Choroid plexus epithelial cell (primary cell): ENCODE results near the gene CRYBA4.

ENCODE experiments used
- DNase-seq: peaks from one replicate; pipeline ENCODE4 v3.0.0-alpha.2; 2010; ENCODE audit warnings: low read depth
- H3K4me3 ChIP-seq: 2 replicates; pipeline ENCODE4 v1.5.1; 2011; ENCODE audit warnings: low read depth, mild to moderate bottlenecking, control low read depth, low read length, moderate library complexity
- TF ChIP-seq, protein P1 (sequence below): conservative IDR thresholded peaks from 2 replicates; pipeline ENCODE4 v1.5.1; 2011; ENCODE audit warnings: low read depth, mild to moderate bottlenecking, control low read depth, inconsistent platforms, low read length, moderate library complexity

Gene CRYBA4

DNA sequence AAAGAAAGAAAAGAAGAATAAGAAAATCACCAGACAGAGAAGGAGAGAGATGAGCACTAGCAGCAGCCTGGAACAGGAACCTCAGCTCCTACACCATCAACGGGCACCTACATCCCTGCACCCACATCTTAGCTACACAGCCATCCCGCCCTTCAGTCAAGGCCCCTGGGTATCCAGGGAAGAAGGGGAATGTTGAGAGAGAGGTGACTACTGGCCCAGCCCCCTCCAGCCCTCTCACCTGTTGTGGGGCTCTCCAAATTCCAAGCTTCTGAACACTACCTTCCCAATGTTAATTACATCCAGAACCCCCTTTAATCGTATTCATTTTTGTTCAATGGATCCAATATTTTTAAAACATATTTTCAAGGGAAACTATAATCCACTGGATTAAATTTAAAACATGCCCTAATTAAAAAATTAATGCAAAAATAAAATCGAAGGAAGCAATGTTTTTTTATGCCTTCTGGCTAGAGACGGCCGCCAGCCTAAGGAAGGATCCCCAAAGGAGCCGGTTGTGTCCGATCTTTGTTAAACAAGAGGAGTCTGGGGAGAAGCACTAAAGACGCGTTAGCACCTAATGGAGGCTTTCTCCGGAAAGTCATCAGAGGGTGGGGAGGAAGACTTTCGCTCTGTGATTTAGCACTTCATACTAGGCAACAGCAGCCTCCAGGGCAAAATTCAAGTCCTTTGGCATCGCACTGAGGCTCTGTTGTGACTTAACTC, 41.4 kb upstream of the CRYBA4 start:
- DNase-seq: no peak
- no peak overlapping the region for H3K4me3 ChIP-seq
- TF ChIP-seq, protein P1, sequence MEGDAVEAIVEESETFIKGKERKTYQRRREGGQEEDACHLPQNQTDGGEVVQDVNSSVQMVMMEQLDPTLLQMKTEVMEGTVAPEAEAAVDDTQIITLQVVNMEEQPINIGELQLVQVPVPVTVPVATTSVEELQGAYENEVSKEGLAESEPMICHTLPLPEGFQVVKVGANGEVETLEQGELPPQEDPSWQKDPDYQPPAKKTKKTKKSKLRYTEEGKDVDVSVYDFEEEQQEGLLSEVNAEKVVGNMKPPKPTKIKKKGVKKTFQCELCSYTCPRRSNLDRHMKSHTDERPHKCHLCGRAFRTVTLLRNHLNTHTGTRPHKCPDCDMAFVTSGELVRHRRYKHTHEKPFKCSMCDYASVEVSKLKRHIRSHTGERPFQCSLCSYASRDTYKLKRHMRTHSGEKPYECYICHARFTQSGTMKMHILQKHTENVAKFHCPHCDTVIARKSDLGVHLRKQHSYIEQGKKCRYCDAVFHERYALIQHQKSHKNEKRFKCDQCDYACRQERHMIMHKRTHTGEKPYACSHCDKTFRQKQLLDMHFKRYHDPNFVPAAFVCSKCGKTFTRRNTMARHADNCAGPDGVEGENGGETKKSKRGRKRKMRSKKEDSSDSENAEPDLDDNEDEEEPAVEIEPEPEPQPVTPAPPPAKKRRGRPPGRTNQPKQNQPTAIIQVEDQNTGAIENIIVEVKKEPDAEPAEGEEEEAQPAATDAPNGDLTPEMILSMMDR: no peak

DNA sequence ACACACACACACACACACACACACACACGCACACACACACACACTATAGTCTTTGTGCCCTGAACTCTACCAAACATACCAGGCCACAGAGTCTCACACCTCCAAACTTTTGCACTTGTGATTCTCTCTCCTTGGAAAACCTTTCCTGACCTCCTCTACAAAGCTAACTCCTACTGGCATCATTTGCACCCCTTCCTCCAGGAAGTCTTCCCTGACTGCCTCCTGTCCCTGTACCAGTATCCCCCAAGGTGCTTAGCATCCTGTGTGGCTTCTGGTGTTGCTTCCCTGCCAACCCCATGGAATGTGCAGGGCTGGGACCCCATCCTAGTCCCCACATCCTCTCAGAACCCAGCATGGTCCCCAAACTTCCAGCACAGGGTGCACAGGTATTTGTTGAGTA, 40.7 kb upstream of the CRYBA4 start:
- DNase-seq: no peak
- H3K4me3 ChIP-seq: no peak overlapping the region
- TF ChIP-seq, protein P1: no peak

DNA sequence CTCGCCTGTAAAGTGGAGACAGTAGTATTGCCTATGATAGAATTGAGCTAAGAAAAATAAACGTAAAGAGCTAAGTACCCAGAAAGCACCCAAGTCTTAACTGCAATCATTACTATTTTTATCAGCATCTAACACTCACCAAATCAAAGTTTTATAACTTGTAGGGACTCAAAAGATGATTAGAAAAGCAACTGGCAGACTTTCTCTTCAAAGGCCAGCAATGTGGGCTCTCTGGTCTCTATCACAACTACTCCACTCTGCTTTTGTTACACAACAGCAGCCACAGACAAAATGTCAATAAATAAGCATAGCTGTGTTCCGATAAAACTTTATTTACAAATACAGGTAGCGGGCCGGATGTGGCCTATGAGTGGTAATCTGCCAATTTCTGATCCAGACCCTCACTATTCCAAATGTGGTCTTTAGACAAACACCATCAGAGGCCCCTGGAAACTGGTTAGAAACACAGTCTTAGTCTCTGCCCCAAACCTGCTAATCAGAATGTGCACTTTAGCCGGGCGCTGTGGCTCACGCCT, 40.1 kb upstream of the CRYBA4 start:
- no peak for DNase-seq
- TF ChIP-seq, protein P1: no peak
- H3K4me3 ChIP-seq: no peak overlapping the region

DNA sequence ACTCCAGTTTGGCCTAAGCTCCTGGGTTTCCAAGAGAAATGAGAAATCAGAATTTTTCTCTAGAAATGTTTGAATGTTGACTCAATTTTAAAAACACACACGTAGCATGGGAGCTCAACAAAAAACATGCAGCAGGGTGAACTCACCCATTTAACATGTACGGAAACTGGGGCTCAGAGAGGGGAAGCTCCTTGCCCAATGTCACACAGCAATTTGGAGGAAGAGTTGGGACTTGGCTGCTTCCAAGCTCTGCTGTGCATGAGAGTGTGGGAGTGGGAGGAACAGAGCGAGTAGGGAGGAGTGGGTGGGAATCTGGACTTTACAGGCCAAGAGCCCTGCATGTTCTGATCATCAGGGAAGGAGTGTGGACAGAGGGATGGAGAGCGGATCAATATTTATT, 37.8 kb upstream of the CRYBA4 start:
- TF ChIP-seq, protein P1: no peak
- DNase-seq: no peak

DNA sequence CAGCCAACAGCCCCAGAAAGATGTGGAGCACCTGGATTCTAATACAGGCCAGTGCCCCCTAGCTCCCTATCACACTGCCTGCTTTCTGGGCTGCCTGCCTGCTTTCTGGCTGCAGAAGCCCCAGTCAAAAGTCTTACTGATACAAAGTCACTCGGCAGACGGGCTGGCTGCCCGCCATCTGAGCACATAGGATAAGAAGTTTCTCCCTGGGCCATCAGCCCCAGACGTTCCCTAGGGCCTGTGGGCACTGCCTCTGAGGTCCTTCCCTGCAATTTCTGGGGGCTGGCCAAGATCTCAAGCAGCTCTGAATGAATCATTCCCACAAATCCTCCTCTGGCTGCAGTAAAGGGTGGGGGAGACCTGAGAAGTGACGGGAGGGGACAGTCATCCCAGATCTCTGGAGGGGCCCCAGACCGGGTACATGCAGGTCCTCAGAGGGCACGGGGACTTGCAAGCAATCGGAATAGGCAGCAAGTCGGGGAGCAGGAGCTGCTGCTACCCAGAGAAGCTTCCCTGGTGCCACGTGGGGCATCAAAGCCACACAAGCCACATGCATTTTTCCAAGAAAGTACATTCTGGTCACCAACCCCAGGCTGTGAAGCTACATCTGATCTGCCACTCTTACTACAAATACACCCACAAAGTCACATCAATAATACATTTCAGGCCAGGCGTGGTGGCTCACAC, 36.5 kb upstream of the CRYBA4 start:
- no peak overlapping the region for H3K4me3 ChIP-seq
- TF ChIP-seq, protein P1: peak; percentile 26
- DNase-seq: peak; percentile 48

More for the DNA sequence above, 37.8 kb upstream of the CRYBA4 start:
- H3K4me3 ChIP-seq: no peak overlapping the region

DNA sequence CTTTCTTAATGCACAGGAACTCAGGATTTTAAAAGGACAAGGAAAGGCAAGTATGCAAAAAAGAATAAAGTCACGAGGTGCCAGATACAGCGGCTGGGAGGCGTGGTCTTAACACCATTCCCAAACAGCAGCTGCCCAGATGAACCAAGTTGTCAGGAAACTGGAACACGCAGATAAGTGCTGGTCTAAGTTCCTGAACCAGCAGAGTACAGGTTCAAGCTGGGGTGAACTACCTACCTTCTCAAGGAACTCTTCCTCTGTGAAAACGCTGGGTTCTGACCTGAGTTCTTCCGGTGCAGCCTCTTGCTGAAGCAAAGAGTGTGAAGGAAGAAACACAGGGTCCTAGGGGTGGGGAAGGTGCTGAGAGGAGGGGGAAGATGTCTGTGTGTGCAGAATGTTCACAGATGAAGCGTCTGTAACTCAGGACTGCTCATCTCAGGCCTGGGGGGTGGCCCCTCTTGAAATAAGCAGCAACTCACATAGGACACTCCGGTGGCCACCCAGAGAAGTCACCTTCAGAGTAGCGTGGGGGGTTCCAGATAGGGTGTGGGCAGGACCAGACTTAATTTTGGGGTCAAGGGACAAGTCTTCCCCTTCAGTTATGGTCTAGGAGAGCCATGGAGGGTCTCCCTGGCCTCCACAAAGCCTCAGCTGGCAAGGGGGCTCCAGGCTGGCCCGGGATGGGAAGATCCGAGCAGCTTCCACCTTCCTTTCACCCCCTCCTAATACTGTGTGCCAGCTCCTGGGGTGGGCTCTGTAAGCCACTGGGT, 35.0 kb upstream of the CRYBA4 start:
- TF ChIP-seq, protein P1: no peak
- DNase-seq: no peak
- no peak overlapping the region for H3K4me3 ChIP-seq
